Progenitor cell of endocrine pancreas (in vitro differentiated cells): ENCODE data around the gene ING1. TPM values are rescaled to one million over a fixed set of nuclear protein-coding genes. Genes with fewer than 3 reads are reported as not detected.

Experiments
- DNase-seq: peaks from one replicate; pipeline ENCODE4 v3.0.0; 2021; ENCODE audit warnings: low spot score; ENCODE audit not compliant: unreplicated experiment
- H3K27ac Mint-ChIP-seq: 2 replicates; pipeline ENCODE4 v1.8.0; 2021; ENCODE audit warnings: mild to moderate bottlenecking, moderate library complexity, mixed read lengths
- H3K27me3 Mint-ChIP-seq: 2 replicates; pipeline ENCODE4 v1.8.0; 2021; ENCODE audit warnings: mixed read lengths
- H3K36me3 Mint-ChIP-seq: 2 replicates; pipeline ENCODE4 v1.8.0; 2022; ENCODE audit warnings: mixed read lengths; ENCODE audit not compliant: insufficient read depth
- H3K4me1 Mint-ChIP-seq: 2 replicates; pipeline ENCODE4 v1.8.0; 2021; ENCODE audit warnings: low read depth, mixed read lengths
- H3K4me3 Mint-ChIP-seq: 2 replicates; pipeline ENCODE4 v1.8.0; 2021; ENCODE audit warnings: low read depth, mild to moderate bottlenecking, moderate library complexity, mixed read lengths
- H3K9me3 Mint-ChIP-seq: 2 replicates; pipeline ENCODE4 v1.8.0; 2021; ENCODE audit warnings: low read depth, mixed read lengths
- CTCF ChIP-seq: fragments of 200-600 bp; sonication (generic); IDR thresholded peaks from one replicate; pipeline ENCODE4 v1.5.0; 2021; ENCODE audit warnings: antibody characterized with exemption, mild to moderate bottlenecking; ENCODE audit not compliant: unreplicated experiment
- total RNA-seq: library from RNA; stranded (reverse); gene quantifications from 2 replicates; pipeline ENCODE4 v1.2.1, GENCODE V29; 2021

The ING1 gene
- total RNA-seq, 1 donor from 2014 or later = 20.7 TPM

DNA sequence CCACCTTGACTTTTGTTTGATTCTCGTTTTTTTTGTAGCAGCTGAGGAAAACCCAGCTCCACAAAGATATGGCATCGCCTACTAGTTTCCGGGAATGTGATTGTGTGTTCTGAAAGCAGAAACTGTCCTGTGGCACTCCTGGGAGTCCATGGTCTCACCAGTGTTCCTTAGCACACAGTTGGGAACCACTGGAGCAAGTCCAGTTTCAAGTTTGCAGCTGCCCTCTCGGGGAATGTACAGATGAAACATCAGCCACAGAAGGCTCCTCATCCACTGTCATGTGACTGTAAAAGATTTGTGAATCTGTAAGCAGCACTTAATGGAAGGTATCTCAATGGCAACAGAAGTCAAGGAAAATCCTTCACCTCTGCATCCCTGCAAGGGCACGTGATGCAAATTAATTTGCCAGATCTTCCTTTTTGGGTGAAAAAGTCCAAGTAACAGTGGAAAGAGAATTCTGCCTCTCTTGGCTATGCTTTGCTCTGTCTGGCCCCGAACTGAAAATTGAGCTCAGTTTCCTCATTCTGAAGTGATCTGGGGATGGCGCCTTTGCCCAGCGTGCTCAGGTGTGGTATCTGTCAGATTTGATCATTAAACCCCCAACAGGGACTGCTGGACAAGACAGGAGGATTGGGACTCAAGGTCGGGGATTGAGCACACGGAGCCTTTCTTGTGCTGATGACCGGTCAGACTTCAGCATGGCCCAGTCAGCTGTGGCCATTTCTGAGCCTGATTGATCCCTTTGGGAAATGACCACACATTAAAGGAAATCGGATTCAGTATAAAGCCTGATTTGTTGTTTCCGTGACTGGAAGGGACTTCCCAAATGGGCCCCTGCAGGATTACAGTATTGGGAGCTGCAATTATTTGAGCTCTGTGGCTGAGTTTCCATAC, 58.8 kb downstream of the ING1 start:
- DNase-seq = no peak
- Mint-ChIP-seq H3K27me3 (no peaks in the 10 kb centered on the region), H3K9me3 (no peaks in the 10 kb centered on the region), H3K4me1 (no peaks in the 10 kb centered on the region), H3K36me3 (no peaks in the 10 kb centered on the region), H3K4me3 (no peak overlapping the region), H3K27ac (no peak overlapping the region)
- TF ChIP-seq CTCF = no peak

Other genes with a start within 250 kb of the ING1 start
- gene RAB20, start 152.0 kb upstream of the ING1 start, total RNA-seq = 3.8 and 4.0 TPM in 2 replicates
- 32.4 and 34.2 TPM in 2 replicates for gene NAXD, start 98.2 kb upstream of the ING1 start, total RNA-seq
- gene CARS2, start 7.6 kb upstream of the ING1 start, total RNA-seq = 90.4 and 92.4 TPM in 2 replicates
- 228 and 235 TPM in 2 replicates for gene ANKRD10, start 201.4 kb downstream of the ING1 start, total RNA-seq